GM12878 (cell line): ENCODE measurements around the gene NSG1.

ENCODE experiments used
- CHD2 ChIP-seq: IDR thresholded peaks from 2 replicates; pipeline ENCODE4 v1.6.1; 2011; ENCODE audit warnings: low read depth, low read length, improper control_type of control experiment, borderline replicate concordance
- CTCF ChIP-seq, 3 experiments: IDR thresholded peaks in 2 of 3; conservative IDR thresholded peaks in 1 of 3; 2 replicates each; pipeline ENCODE4 v1.5.1; 2011; ENCODE audit warnings: low read depth in 3 of 3, low read length in 3 of 3, mild to moderate bottlenecking in 3 of 3, control low read depth in 2 of 3, moderate library complexity in 2 of 3, inconsistent platforms in 1 of 3, mixed read lengths in 1 of 3; ENCODE audit not compliant: control insufficient read depth in 2 of 3, insufficient read depth in 1 of 3; ENCODE audit errors: extremely low read depth in 1 of 3
- ESRRA ChIP-seq: IDR thresholded peaks from 2 replicates; pipeline ENCODE4 v1.6.1; 2012; ENCODE audit warnings: mild to moderate bottlenecking, low read length, improper control_type of control experiment
- EZH2 ChIP-seq: IDR thresholded peaks from 2 replicates; pipeline ENCODE4 v1.6.1; 2012; ENCODE audit warnings: low read depth, mild to moderate bottlenecking, control low read depth, inconsistent platforms, low read length, borderline replicate concordance; ENCODE audit not compliant: control insufficient read depth
- HDGF ChIP-seq: fragments of 450-650 bp; IDR thresholded peaks from 2 replicates; pipeline ENCODE4 v1.6.1; 2016; ENCODE audit warnings: antibody characterized with exemption
- KDM1A ChIP-seq: fragments of 200-600 bp; sonication (generic); IDR thresholded peaks from 2 replicates; pipeline ENCODE4 v1.6.1; 2016; ENCODE audit warnings: borderline replicate concordance
- NRF1 ChIP-seq: conservative IDR thresholded peaks from 2 replicates; pipeline ENCODE4 v1.6.1; 2011; ENCODE audit warnings: mild to moderate bottlenecking, low read depth, low read length, improper control_type of control experiment
- SIX5 ChIP-seq: IDR thresholded peaks from 2 replicates; pipeline ENCODE4 v1.6.1; 2011; ENCODE audit warnings: mild to moderate bottlenecking, low read depth, low read length, moderate library complexity; ENCODE audit not compliant: severe bottlenecking
- SP1 ChIP-seq: IDR thresholded peaks from one replicate; pipeline ENCODE4 v1.6.1; 2011; ENCODE audit warnings: low read depth, low read length
- USF2 ChIP-seq: IDR thresholded peaks from 2 replicates; pipeline ENCODE4 v1.6.1; 2011; ENCODE audit warnings: low read depth, low read length, improper control_type of control experiment, borderline replicate concordance
- ZNF384 ChIP-seq: IDR thresholded peaks from 2 replicates; pipeline ENCODE4 v1.6.1; 2012; ENCODE audit warnings: low read depth, mild to moderate bottlenecking, low read length, improper control_type of control experiment, borderline replicate concordance
- TF ChIP-seq, protein P1 (sequence below): IDR thresholded peaks from 2 replicates; pipeline ENCODE4 v1.6.1; 2012; ENCODE audit warnings: mild to moderate bottlenecking, low read depth, low read length

GRCh38 chr4:4368809-4369580, 17.9 kb upstream of the NSG1 start:
- TF ChIP-seq SP1, result no peak
- no peak for TF ChIP-seq CTCF (IDR thresholded peaks at IDR 0.05 in 2 of 3, conservative IDR thresholded peaks at IDR 0.05 in 1 of 3; ENCODE audit: control insufficient read depth in 2 of 3, extremely low read depth in 1 of 3, insufficient read depth in 1 of 3, low read depth in 3 of 3, low read length in 3 of 3)
- TF ChIP-seq EZH2, result no peak
- no peak for TF ChIP-seq HDGF
- no peak for TF ChIP-seq NRF1
- TF ChIP-seq USF2, result no peak
- TF ChIP-seq, protein P1, sequence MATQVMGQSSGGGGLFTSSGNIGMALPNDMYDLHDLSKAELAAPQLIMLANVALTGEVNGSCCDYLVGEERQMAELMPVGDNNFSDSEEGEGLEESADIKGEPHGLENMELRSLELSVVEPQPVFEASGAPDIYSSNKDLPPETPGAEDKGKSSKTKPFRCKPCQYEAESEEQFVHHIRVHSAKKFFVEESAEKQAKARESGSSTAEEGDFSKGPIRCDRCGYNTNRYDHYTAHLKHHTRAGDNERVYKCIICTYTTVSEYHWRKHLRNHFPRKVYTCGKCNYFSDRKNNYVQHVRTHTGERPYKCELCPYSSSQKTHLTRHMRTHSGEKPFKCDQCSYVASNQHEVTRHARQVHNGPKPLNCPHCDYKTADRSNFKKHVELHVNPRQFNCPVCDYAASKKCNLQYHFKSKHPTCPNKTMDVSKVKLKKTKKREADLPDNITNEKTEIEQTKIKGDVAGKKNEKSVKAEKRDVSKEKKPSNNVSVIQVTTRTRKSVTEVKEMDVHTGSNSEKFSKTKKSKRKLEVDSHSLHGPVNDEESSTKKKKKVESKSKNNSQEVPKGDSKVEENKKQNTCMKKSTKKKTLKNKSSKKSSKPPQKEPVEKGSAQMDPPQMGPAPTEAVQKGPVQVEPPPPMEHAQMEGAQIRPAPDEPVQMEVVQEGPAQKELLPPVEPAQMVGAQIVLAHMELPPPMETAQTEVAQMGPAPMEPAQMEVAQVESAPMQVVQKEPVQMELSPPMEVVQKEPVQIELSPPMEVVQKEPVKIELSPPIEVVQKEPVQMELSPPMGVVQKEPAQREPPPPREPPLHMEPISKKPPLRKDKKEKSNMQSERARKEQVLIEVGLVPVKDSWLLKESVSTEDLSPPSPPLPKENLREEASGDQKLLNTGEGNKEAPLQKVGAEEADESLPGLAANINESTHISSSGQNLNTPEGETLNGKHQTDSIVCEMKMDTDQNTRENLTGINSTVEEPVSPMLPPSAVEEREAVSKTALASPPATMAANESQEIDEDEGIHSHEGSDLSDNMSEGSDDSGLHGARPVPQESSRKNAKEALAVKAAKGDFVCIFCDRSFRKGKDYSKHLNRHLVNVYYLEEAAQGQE, result no peak
- TF ChIP-seq KDM1A, result no peak
- TF ChIP-seq CHD2, result no peak
- TF ChIP-seq ESRRA, result no peak
- TF ChIP-seq ZNF384, result no peak
- no peak for TF ChIP-seq SIX5
